GM13977 (cell line): ENCODE measurements around the gene TMEM52B.
A peak's percentile ranks its signal among the peaks of the same experiment; 100 is the strongest.

Experiments
- DNase-seq: peaks from one replicate; pipeline ENCODE4 v3.0.0; 2012; ENCODE audit warnings: low spot score
- CTCF ChIP-seq: IDR thresholded peaks from 2 replicates; pipeline ENCODE4 v1.5.1; 2012; ENCODE audit warnings: mild to moderate bottlenecking, control low read depth; ENCODE audit not compliant: insufficient read depth; ENCODE audit errors: extremely low read depth, missing control alignments
- in situ Hi-C: fragments of 300-500 bp; cut with MboI; formaldehyde crosslinking; loops from one replicate; pipeline ENCODE4 v1.12.0; 2022; ENCODE audit warnings: low sequenced_read_pairs, low pct_unique_long_range_greater_than_20kb, mixed read lengths, inconsistent platforms; ENCODE audit not compliant: unreplicated experiment

The TMEM52B gene

GRCh38 chr12:10140001-10140400 lies 38.8 kb upstream of the TMEM52B start:
- in situ Hi-C loops = loop anchor here (10.0 to 25.0 kb wide), 2 partner anchors 103 to 395 kb away; partner anchors contain the start of gene CLEC9A
- TF ChIP-seq CTCF = peak; percentile 57
- DNase-seq = peak; percentile 38

- no peak for TF ChIP-seq CTCF
- DNase-seq = no peak
- in situ Hi-C loops = loop anchor here (10.0 to 25.0 kb wide), 2 partner anchors 106 to 398 kb away; partner anchors contain the start of gene CLEC9A
Observed at GRCh38 chr12:10142976-10143589, 35.7 kb upstream of the TMEM52B start.

DNA sequence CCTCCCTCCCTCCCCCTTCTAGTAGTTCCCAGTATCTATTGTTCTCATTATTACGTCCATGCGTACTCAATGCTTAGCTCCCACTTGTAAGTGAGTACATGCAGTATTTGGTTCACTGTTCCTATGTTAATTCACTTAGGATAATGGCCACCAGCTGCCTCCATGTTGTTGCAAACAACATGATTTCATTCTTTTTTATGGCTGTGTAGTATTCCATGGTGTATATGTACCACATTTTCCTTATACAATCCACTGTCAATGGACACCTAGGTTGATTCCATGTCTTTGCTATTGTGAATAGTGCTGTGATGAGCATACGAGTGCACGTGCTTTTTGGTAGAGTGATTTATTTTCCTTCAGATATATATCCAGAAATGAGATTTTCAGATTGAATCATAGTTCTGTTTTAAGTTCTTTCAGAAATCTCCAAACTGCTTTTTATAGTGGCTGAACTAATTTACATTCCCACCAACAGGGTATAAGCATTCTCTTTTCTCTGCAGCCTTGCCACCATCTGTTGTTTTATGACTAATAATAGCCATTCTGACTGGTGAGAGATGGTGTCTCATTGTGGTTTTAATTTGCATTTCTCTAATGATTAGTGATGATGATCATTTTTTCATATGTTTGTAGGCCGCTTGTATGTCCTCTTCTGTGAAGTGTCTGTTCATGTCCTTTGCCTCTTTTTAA lies 31.0 kb upstream of the TMEM52B start:
- no peak for TF ChIP-seq CTCF
- no peak for DNase-seq
- in situ Hi-C loops = loop anchor here (10.0 to 25.0 kb wide), 2 partner anchors 111 to 403 kb away; partner anchors contain the start of gene CLEC9A

DNA sequence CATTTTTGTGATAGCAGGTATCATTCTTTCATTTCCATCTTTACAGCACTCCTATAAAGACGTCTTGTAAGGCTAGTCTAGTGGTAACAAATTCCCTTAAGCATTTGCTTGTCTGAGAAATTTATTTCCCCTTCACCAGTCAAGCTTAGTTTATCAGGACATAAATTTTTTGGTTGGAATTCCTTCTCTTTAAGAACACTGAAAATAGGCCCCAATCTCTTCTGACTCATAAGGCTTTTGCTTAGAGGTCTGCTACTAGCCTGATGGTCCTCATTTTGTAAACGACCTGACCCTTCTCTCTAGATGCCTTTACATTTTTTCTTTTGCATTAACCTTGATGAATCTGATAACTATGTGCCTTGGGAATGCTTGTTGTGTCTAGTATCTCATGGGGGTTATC lies 27.2 kb upstream of the TMEM52B start:
- no peak for TF ChIP-seq CTCF
- no peak for DNase-seq
- in situ Hi-C loops = no loop called here

- TF ChIP-seq CTCF = peak; percentile 68
Observed at GRCh38 chr12:10153271-10154144, 25.3 kb upstream of the TMEM52B start.

DNA sequence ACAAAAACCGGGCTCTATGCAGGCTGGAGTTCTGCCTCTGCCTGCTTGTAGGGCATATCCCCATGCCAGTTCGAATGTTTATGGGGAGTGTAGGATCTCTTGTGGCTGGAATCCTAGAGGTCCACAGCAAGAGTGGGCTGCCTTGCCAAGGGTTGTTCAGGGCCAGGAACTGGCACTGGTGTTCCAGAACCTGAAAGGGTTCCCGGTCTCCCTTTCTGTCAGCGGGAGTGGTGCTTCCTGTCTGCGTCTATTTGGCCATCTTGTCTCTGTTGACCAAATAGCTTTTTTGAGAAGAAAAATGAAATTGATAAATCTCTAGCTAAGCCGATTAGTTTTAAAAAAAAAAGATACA lies 24.7 kb upstream of the TMEM52B start:
- no peak for TF ChIP-seq CTCF
- no peak for DNase-seq
- in situ Hi-C loops = no loop called here

More at GRCh38 chr12:10153271-10154144, 25.3 kb upstream of the TMEM52B start:
- in situ Hi-C loops = no loop called here
- peak; percentile 57 for DNase-seq
